Measurements from ENCODE around the gene SCN2B. TPM values are rescaled to one million over a fixed set of nuclear protein-coding genes. Genes with fewer than 3 reads are reported as not detected.

SCN2B gene
- polyA plus RNA-seq, 1 donor from 2014 or later, result 1.1 TPM

- Histone ChIP-seq H3F3A (ENCODE audit: insufficient read depth, low read length, poor library complexity, severe bottlenecking) (no peaks in the 10 kb centered on the region), H3K4me3 (ENCODE audit: low read length) (no peak overlapping the region), H3K27me3 (ENCODE audit: insufficient read depth, low read depth, low read length) (peaks cover 58% of the 10 kb centered on the region), H3K79me2 (replicated peaks; ENCODE audit: insufficient read depth, low read length) (no peaks in the 10 kb centered on the region), H3K27ac (ENCODE audit: low read length) (no peak overlapping the region), H3K9ac (ENCODE audit: low read length) (no peak overlapping the region), H4K20me1 (ENCODE audit: insufficient read depth) (no peaks in the 10 kb centered on the region), H3K4me2 (ENCODE audit: low read length) (no peak overlapping the region), H2AFZ (ENCODE audit: low read depth, low read length) (no peak overlapping the region), H3K9me3 (ENCODE audit: low read length) (no peaks in the 10 kb centered on the region), H3K36me3 (ENCODE audit: insufficient read depth, low read length) (no peaks in the 10 kb centered on the region), H3K9me2 (ENCODE audit: insufficient read depth, low read length) (no peaks in the 10 kb centered on the region)
- TF ChIP-seq, protein P1, sequence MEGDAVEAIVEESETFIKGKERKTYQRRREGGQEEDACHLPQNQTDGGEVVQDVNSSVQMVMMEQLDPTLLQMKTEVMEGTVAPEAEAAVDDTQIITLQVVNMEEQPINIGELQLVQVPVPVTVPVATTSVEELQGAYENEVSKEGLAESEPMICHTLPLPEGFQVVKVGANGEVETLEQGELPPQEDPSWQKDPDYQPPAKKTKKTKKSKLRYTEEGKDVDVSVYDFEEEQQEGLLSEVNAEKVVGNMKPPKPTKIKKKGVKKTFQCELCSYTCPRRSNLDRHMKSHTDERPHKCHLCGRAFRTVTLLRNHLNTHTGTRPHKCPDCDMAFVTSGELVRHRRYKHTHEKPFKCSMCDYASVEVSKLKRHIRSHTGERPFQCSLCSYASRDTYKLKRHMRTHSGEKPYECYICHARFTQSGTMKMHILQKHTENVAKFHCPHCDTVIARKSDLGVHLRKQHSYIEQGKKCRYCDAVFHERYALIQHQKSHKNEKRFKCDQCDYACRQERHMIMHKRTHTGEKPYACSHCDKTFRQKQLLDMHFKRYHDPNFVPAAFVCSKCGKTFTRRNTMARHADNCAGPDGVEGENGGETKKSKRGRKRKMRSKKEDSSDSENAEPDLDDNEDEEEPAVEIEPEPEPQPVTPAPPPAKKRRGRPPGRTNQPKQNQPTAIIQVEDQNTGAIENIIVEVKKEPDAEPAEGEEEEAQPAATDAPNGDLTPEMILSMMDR (IDR thresholded peaks at IDR 0.05; ENCODE audit: poor library complexity, severe bottlenecking), result no peak
- TF ChIP-seq, protein P2, sequence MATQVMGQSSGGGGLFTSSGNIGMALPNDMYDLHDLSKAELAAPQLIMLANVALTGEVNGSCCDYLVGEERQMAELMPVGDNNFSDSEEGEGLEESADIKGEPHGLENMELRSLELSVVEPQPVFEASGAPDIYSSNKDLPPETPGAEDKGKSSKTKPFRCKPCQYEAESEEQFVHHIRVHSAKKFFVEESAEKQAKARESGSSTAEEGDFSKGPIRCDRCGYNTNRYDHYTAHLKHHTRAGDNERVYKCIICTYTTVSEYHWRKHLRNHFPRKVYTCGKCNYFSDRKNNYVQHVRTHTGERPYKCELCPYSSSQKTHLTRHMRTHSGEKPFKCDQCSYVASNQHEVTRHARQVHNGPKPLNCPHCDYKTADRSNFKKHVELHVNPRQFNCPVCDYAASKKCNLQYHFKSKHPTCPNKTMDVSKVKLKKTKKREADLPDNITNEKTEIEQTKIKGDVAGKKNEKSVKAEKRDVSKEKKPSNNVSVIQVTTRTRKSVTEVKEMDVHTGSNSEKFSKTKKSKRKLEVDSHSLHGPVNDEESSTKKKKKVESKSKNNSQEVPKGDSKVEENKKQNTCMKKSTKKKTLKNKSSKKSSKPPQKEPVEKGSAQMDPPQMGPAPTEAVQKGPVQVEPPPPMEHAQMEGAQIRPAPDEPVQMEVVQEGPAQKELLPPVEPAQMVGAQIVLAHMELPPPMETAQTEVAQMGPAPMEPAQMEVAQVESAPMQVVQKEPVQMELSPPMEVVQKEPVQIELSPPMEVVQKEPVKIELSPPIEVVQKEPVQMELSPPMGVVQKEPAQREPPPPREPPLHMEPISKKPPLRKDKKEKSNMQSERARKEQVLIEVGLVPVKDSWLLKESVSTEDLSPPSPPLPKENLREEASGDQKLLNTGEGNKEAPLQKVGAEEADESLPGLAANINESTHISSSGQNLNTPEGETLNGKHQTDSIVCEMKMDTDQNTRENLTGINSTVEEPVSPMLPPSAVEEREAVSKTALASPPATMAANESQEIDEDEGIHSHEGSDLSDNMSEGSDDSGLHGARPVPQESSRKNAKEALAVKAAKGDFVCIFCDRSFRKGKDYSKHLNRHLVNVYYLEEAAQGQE (IDR thresholded peaks at IDR 0.05; ENCODE audit: borderline replicate concordance), result no peak
- TF ChIP-seq SMC3 (conservative IDR thresholded peaks at IDR 0.05; ENCODE audit: poor library complexity) (no peak), MXI1 (conservative IDR thresholded peaks at IDR 0.05; ENCODE audit: poor library complexity, severe bottlenecking) (no peak), EP300 (conservative IDR thresholded peaks at IDR 0.05; ENCODE audit: poor library complexity, severe bottlenecking) (no peak), RAD21 (conservative IDR thresholded peaks at IDR 0.05) (no peak), EZH2 (IDR thresholded peaks at IDR 0.05; ENCODE audit: borderline replicate concordance, insufficient read depth, low read length, poor library complexity, severe bottlenecking) (no peak), TAF1 (IDR thresholded peaks at IDR 0.05; ENCODE audit: low read depth) (no peak), POLR2AphosphoS5 (IDR thresholded peaks at IDR 0.05) (no peak)
These were observed 28.9 kb downstream of the SCN2B start for GRCh38 chr11:118147502-118147901.

- Histone ChIP-seq H3K9me2 (ENCODE audit: insufficient read depth, low read length) (no peaks in the 10 kb centered on the region), H3K9ac (ENCODE audit: low read length) (no peak overlapping the region), H3K27me3 (ENCODE audit: insufficient read depth, low read depth, low read length) (peaks cover 49% of the 10 kb centered on the region), H3K9me3 (ENCODE audit: low read length) (no peaks in the 10 kb centered on the region), H3K4me2 (ENCODE audit: low read length) (no peak overlapping the region), H3K79me2 (replicated peaks; ENCODE audit: insufficient read depth, low read length) (no peaks in the 10 kb centered on the region), H2AFZ (ENCODE audit: low read depth, low read length) (no peak overlapping the region), H3F3A (ENCODE audit: insufficient read depth, low read length, poor library complexity, severe bottlenecking) (no peaks in the 10 kb centered on the region), H4K20me1 (ENCODE audit: insufficient read depth) (no peaks in the 10 kb centered on the region), H3K36me3 (ENCODE audit: insufficient read depth, low read length) (no peaks in the 10 kb centered on the region), H3K4me3 (ENCODE audit: low read length) (no peak overlapping the region), H3K27ac (ENCODE audit: low read length) (no peak overlapping the region)
- TF ChIP-seq SMC3 (conservative IDR thresholded peaks at IDR 0.05; ENCODE audit: poor library complexity) (no peak), RAD21 (conservative IDR thresholded peaks at IDR 0.05) (no peak), MXI1 (conservative IDR thresholded peaks at IDR 0.05; ENCODE audit: poor library complexity, severe bottlenecking) (no peak), EP300 (conservative IDR thresholded peaks at IDR 0.05; ENCODE audit: poor library complexity, severe bottlenecking) (no peak), POLR2AphosphoS5 (IDR thresholded peaks at IDR 0.05) (no peak)
- TF ChIP-seq, protein P2 (IDR thresholded peaks at IDR 0.05; ENCODE audit: borderline replicate concordance), result no peak
- TF ChIP-seq, protein P1 (IDR thresholded peaks at IDR 0.05; ENCODE audit: poor library complexity, severe bottlenecking), result no peak
These were observed 29.9 kb downstream of the SCN2B start for GRCh38 chr11:118146554-118146953.

All from neural cell (in vitro differentiated cells).